GM12878 (cell line): ENCODE results near the gene GDE1. TPM values are rescaled to one million over a fixed set of nuclear protein-coding genes. Genes with fewer than 3 reads are reported as not detected.

Experiments used
- ATAC-seq: fragments of 200-7000 bp; cut with Tn5 transposase; 3 replicates; pipeline ENCODE4 v1.9.1; 2020; ENCODE audit warnings: mild to moderate bottlenecking, moderate library complexity
- BruUV-seq: library from RNA; stranded (reverse); fragments of 400-500 nt; replicated peaks from 2 replicates; lab custom pipeline; 2021; lab: Mats Ljungman, UMichigan
- CTCF ChIA-PET: fragments of 300-600 bp; sonication (Branson Sonifier 250); formaldehyde crosslinking; extraction: SDS; loops from one replicate; lab custom pipeline; 2021; ENCODE audit warnings: inconsistent platforms; lab: Yijun Ruan, JAX
- POLR2A ChIA-PET: fragments of 350-600 bp; formaldehyde crosslinking; extraction: SDS; loops from one replicate; lab custom pipeline; 2021; ENCODE audit warnings: inconsistent platforms; lab: Charles Lee
- RAD21 ChIA-PET: fragments of 300-600 bp; sonication (Branson Sonifier 250); formaldehyde crosslinking; loops from one replicate; lab custom pipeline; 2023; ENCODE audit warnings: antibody characterized with exemption; ENCODE audit not compliant: unreplicated experiment; lab: Charles Lee
- SMC1A ChIA-PET: fragments of 300-600 bp; sonication (Branson Sonifier 250); formaldehyde crosslinking; loops from one replicate; lab custom pipeline; 2023; ENCODE audit not compliant: unreplicated experiment, uncharacterized antibody; lab: Charles Lee
- DNase-seq: peaks from one replicate; pipeline ENCODE4 v3.0.0-alpha.2; 2011; ENCODE audit warnings: low read depth, low spot score
- FAIRE-seq: peaks from 3 replicates; lab custom pipeline; 2011; peaks lifted over from hg19 to GRCh38; lab: Jason Lieb, UNC
- H2AFZ ChIP-seq: 2 replicates; pipeline ENCODE4 v1.6.0; 2011; ENCODE audit warnings: low read depth, low read length, control low read depth; ENCODE audit not compliant: control insufficient read depth
- H3K27ac ChIP-seq: 2 replicates; pipeline ENCODE4 v1.5.1; 2011; ENCODE audit warnings: control low read depth; ENCODE audit not compliant: control insufficient read depth, insufficient read depth
- H3K27me3 ChIP-seq, 2 experiments: replicated peaks in 1 of 2; 2 replicates each; pipeline versions ENCODE4 v1.6.0 to v1.6.1; 2011; ENCODE audit warnings: low read length in 1 of 2; ENCODE audit not compliant: control insufficient read depth in 2 of 2, insufficient read depth in 2 of 2
- H3K36me3 ChIP-seq, 2 experiments: 2 replicates each; pipeline ENCODE4 v1.5.1; 2011; ENCODE audit warnings: low read length in 1 of 2; ENCODE audit not compliant: control insufficient read depth in 2 of 2, insufficient read depth in 2 of 2
- H3K4me1 ChIP-seq: 2 replicates; pipeline ENCODE4 v1.6.1; 2011; ENCODE audit warnings: mild to moderate bottlenecking, low read length, moderate library complexity, mixed read lengths; ENCODE audit not compliant: control insufficient read depth, insufficient read depth
- H3K4me2 ChIP-seq: 2 replicates; pipeline ENCODE4 v1.6.0; 2011; ENCODE audit warnings: control low read depth; ENCODE audit not compliant: control insufficient read depth, insufficient read depth
- H3K4me3 ChIP-seq: fragments of 200-600 bp; sonication (generic); 2 replicates; pipeline ENCODE4 v1.5.1; 2016
- H3K79me2 ChIP-seq: 2 replicates; pipeline ENCODE4 v1.6.0; 2011; ENCODE audit warnings: low read length; ENCODE audit not compliant: control insufficient read depth, insufficient read depth
- H3K9ac ChIP-seq: 2 replicates; pipeline ENCODE4 v1.8.0; 2011; ENCODE audit warnings: low read length, control low read depth, mixed read lengths; ENCODE audit not compliant: control insufficient read depth, insufficient read depth
- H3K9me3 ChIP-seq: replicated peaks from 3 replicates; pipeline ENCODE4 v1.5.1; 2011; ENCODE audit warnings: mild to moderate bottlenecking, low read length; ENCODE audit not compliant: control insufficient read depth, insufficient read depth
- H4K20me1 ChIP-seq: 2 replicates; pipeline ENCODE4 v1.6.0; 2011; ENCODE audit not compliant: control insufficient read depth, insufficient read depth
- CHD1 ChIP-seq: IDR thresholded peaks from 2 replicates; pipeline ENCODE4 v1.6.1; 2012; ENCODE audit warnings: low read depth, low read length, improper control_type of control experiment
- MEF2A ChIP-seq: IDR thresholded peaks from 2 replicates; pipeline ENCODE4 v1.6.1; 2011; ENCODE audit warnings: low read depth, mild to moderate bottlenecking, low read length, moderate library complexity; ENCODE audit not compliant: insufficient read depth
- MXI1 ChIP-seq: fragments of 150-350 bp; IDR thresholded peaks from 2 replicates; pipeline ENCODE4 v1.6.1; 2011; ENCODE audit warnings: low read depth, mild to moderate bottlenecking, inconsistent platforms, low read length, improper control_type of control experiment
- NFXL1 ChIP-seq: fragments of 450-650 bp; IDR thresholded peaks from 2 replicates; pipeline ENCODE4 v1.6.1; 2017; ENCODE audit warnings: antibody characterized with exemption, mild to moderate bottlenecking, borderline replicate concordance
- NFYA ChIP-seq: IDR thresholded peaks from 2 replicates; pipeline ENCODE4 v1.6.1; 2011; ENCODE audit warnings: low read depth, mild to moderate bottlenecking, low read length, improper control_type of control experiment, borderline replicate concordance
- PAX5 ChIP-seq: IDR thresholded peaks from 2 replicates; pipeline ENCODE4 v1.6.1; 2011; ENCODE audit warnings: low read depth, low read length, borderline replicate concordance
- RAD21 ChIP-seq: IDR thresholded peaks from 2 replicates; pipeline ENCODE4 v1.6.1; 2011; ENCODE audit warnings: mild to moderate bottlenecking, low read depth, low read length, moderate library complexity; ENCODE audit not compliant: insufficient read depth
- RBBP5 ChIP-seq: fragments of 200-600 bp; sonication (generic); conservative IDR thresholded peaks from 2 replicates; pipeline ENCODE4 v1.6.1; 2016
- RUNX3 ChIP-seq: IDR thresholded peaks from 2 replicates; pipeline ENCODE4 v1.6.1; 2012; ENCODE audit warnings: low read length, inconsistent platforms
- SMAD5 ChIP-seq: IDR thresholded peaks from 2 replicates; pipeline ENCODE4 v1.6.1; 2016; ENCODE audit warnings: antibody characterized with exemption, low read depth
- SREBF1 ChIP-seq: IDR thresholded peaks from 2 replicates; pipeline ENCODE4 v1.6.1; 2012; ENCODE audit warnings: mild to moderate bottlenecking, low read length
- SREBF2 ChIP-seq: IDR thresholded peaks from 2 replicates; pipeline ENCODE4 v1.6.1; 2012; ENCODE audit warnings: mild to moderate bottlenecking, low read length
- WRNIP1 ChIP-seq: IDR thresholded peaks from 2 replicates; pipeline ENCODE4 v1.6.1; 2011; ENCODE audit warnings: low read depth, low read length, improper control_type of control experiment, borderline replicate concordance
- ZBED1 ChIP-seq: IDR thresholded peaks from 2 replicates; pipeline ENCODE4 v1.6.1; 2016; ENCODE audit warnings: borderline replicate concordance
- WGBS: methylation state at CpG from one replicate; pipeline ENCODE4 v1.1.6; 2016; ENCODE audit warnings: low lambda C conversion rate; ENCODE audit not compliant: insufficient replicate concordance, insufficient coverage; ENCODE audit errors: missing lambda C conversion rate; 5-methylcytosine and 5-hydroxymethylcytosine counted together
- in situ Hi-C: fragments of 300-500 bp; cut with MboI; formaldehyde crosslinking; loops from 9 replicates; pipeline ENCODE4 v1.14.3; 2018; ENCODE audit warnings: mixed read lengths
- intact Hi-C: fragments of 100-400 bp; cut with micrococcal nuclease; formaldehyde crosslinking; loops from one replicate; pipeline ENCODE4 v1.14.2; 2022; ENCODE audit not compliant: unreplicated experiment
- polyA plus RNA-seq, 11 experiments: library from polyadenylated mRNA; depleted of rRNA in 4 of 11; unstranded in 6 of 11; stranded (reverse) in 5 of 11; fragments of >200 nt; fragmentation: Nextera tagmentation in 4 of 11; fragmentation: Illumina TruSeq in 1 of 11; extraction: Ambion mirVana in 4 of 11; extraction: Trizol in 1 of 11; gene quantifications; 1 replicate in 1 of 11; 2 replicates in 10 of 11; pipeline versions ENCODE4 v1.2.1 to v1.2.3, GENCODE V29; 2011 to 2016; ENCODE audit warnings: inconsistent platforms in 2 of 11, missing spikeins in 2 of 11, low read depth in 1 of 11
- total RNA-seq, 4 experiments: library from RNA; depleted of rRNA in 3 of 4; stranded (reverse); fragments of >200 nt in 3 of 4; fragmentation: Illumina TruSeq in 1 of 4; extraction: Trizol in 1 of 4; gene quantifications; 2 replicates each; pipeline versions ENCODE4 v1.2.1 to v1.2.3, GENCODE V29; 2013 to 2021
- TF ChIP-seq, protein P1 (sequence below): fragments of 450-650 bp; conservative IDR thresholded peaks from 2 replicates; pipeline ENCODE4 v1.6.1; 2017; ENCODE audit warnings: mild to moderate bottlenecking, moderate library complexity
- TF ChIP-seq, protein P2 (sequence below): IDR thresholded peaks from 2 replicates; pipeline ENCODE4 v1.6.1; 2011; ENCODE audit warnings: borderline replicate concordance, low read depth, mild to moderate bottlenecking, moderate library complexity, mixed read lengths, low read length; ENCODE audit not compliant: insufficient read depth; ENCODE audit errors: extremely low read length

The GDE1 gene
- total and polyA plus RNA-seq, 10 of the 15 experiments (the other 5 are each of a cell fraction or from before 2014, with no cell fraction given) = 14.8 to 31.8 (median 21.0) TPM

DNA sequence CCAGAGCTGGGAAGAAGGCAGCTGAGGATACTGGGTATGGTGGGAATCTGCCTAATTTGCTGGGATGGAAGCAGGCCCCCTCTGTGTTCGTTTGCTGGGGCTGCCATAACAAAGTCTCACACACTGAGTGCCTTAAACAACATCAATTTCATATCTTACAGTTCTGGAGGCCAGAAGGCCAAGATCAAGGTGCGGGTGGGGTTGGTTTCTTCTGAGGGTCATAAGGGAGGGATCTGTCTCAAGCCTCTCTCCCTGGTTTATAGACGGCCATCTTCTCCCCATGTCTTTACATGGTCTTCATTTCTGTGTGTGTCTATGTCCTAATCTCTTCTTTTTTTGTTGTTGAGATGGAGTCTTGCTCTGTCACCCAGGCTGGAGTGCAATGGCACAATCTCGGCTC lies 35.8 kb downstream of the GDE1 start:
- Histone ChIP-seq H3K4me1 (no peaks in the 10 kb centered on the region), H3K9ac (no peak overlapping the region), H3K9me3 (no peaks in the 10 kb centered on the region), H3K27me3 (no peaks in the 10 kb centered on the region), H3K36me3 (no peaks in the 10 kb centered on the region), H4K20me1 (no peaks in the 10 kb centered on the region), H3K27ac (no peak overlapping the region), H2AFZ (no peak overlapping the region), H3K4me2 (no peak overlapping the region), H3K4me3 (no peak overlapping the region), H3K79me2 (no peaks in the 10 kb centered on the region)
- DNase-seq (no peak), FAIRE-seq (no peak), ATAC-seq (no peak)
- ChIA-PET CTCF (no interaction called here), RAD21 (no interaction called here), SMC1A (no interaction called here), POLR2A (no interaction called here)
- intact Hi-C loops = no loop called here
- BruUV-seq = no TSS peak
- in situ Hi-C loops = no loop called here
- TF ChIP-seq RBBP5 (no peak), WRNIP1 (no peak), SREBF1 (no peak), NFYA (no peak)
- TF ChIP-seq, protein P1, sequence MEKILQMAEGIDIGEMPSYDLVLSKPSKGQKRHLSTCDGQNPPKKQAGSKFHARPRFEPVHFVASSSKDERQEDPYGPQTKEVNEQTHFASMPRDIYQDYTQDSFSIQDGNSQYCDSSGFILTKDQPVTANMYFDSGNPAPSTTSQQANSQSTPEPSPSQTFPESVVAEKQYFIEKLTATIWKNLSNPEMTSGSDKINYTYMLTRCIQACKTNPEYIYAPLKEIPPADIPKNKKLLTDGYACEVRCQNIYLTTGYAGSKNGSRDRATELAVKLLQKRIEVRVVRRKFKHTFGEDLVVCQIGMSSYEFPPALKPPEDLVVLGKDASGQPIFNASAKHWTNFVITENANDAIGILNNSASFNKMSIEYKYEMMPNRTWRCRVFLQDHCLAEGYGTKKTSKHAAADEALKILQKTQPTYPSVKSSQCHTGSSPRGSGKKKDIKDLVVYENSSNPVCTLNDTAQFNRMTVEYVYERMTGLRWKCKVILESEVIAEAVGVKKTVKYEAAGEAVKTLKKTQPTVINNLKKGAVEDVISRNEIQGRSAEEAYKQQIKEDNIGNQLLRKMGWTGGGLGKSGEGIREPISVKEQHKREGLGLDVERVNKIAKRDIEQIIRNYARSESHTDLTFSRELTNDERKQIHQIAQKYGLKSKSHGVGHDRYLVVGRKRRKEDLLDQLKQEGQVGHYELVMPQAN = no peak
- WGBS = 25% methylated on average over 4 of the region's 4 CpGs

DNA sequence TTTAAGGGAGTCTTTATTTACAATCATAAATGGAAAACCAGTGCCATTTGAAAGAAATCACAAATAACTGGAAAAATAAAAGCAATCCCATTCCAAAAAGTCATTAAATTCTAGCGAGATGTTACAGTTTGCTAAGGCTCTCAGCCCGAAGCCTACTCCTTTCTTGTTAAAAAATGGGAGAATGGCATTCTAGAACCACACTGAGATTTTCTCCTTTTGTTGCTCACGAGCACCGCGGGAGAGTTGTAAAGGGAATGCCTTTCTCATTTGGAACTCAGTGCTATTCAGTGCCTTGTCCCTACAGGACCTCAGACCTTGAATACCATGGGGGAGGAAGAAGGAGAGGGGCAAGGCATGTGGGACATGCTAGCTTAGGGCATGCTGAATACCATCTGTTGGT lies 36.3 kb downstream of the GDE1 start:
- Histone ChIP-seq H2AFZ (no peak overlapping the region), H3K4me2 (no peak overlapping the region), H3K9ac (no peak overlapping the region), H3K9me3 (no peaks in the 10 kb centered on the region), H3K27ac (no peak overlapping the region), H4K20me1 (no peaks in the 10 kb centered on the region), H3K36me3 (no peaks in the 10 kb centered on the region), H3K79me2 (no peaks in the 10 kb centered on the region), H3K4me1 (no peaks in the 10 kb centered on the region), H3K4me3 (no peak overlapping the region), H3K27me3 (no peaks in the 10 kb centered on the region)
- ATAC-seq (no peak), FAIRE-seq (no peak), DNase-seq (no peak)
- BruUV-seq = no TSS peak
- ChIA-PET POLR2A (no interaction called here), RAD21 (no interaction called here), SMC1A (no interaction called here), CTCF (no interaction called here)
- TF ChIP-seq NFXL1 (no peak), MXI1 (no peak), SMAD5 (no peak), RAD21 (no peak), SREBF2 (no peak), PAX5 (no peak), MEF2A (no peak), ZBED1 (no peak), RUNX3 (no peak), CHD1 (no peak)
- TF ChIP-seq, protein P2, sequence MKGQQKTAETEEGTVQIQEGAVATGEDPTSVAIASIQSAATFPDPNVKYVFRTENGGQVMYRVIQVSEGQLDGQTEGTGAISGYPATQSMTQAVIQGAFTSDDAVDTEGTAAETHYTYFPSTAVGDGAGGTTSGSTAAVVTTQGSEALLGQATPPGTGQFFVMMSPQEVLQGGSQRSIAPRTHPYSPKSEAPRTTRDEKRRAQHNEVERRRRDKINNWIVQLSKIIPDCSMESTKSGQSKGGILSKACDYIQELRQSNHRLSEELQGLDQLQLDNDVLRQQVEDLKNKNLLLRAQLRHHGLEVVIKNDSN = no peak
- intact Hi-C loops (no loop called here), in situ Hi-C loops (no loop called here)
- WGBS = 50% methylated on average over 5 of the region's 5 CpGs
